ENCODE data around the gene MCOLN3. TPM values are rescaled to one million over a fixed set of nuclear protein-coding genes. Genes with fewer than 3 reads are reported as not detected.

The MCOLN3 gene
- polyA plus RNA-seq, 1 of the 3 experiments (the other 2 are of a cell fraction): not detected

DNA sequence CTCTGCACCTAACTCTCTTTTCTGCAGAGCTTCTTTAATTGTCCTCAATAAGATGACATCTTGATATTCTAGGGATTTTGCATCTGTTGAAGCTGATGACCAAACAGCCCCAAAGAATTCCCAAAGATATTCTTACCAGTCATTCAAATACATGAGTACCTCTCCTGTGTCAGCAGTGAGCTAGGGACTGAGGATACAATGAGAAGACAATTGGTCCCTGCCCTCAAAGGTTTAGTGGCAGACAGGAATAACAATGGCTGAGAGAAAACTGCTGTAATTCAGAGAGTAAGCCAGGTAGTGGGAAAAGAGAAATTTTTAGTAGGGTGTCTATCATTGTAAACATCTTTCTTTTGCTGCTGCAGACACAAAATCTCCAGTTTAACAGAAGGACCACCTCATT lies 5.9 kb downstream of the MCOLN3 start:
- H3F3A ChIP-seq (replicated peaks; ENCODE audit: insufficient read depth): no peaks in the 10 kb centered on the region
- H3K9me3 ChIP-seq: no peaks in the 10 kb centered on the region
- no peaks in the 10 kb centered on the region for H3K79me2 ChIP-seq (ENCODE audit: insufficient read depth)
- no peak for DNase-seq
- H4K20me1 ChIP-seq (ENCODE audit: insufficient read depth): no peaks in the 10 kb centered on the region
- no peak overlapping the region for H3K4me3 ChIP-seq (ENCODE audit: low read depth in 2 of 2, low read length in 1 of 2)
- no peak for TF ChIP-seq POLR2AphosphoS5 (IDR thresholded peaks at IDR 0.05; ENCODE audit: low read depth, low read length)
- TF ChIP-seq, protein P1, sequence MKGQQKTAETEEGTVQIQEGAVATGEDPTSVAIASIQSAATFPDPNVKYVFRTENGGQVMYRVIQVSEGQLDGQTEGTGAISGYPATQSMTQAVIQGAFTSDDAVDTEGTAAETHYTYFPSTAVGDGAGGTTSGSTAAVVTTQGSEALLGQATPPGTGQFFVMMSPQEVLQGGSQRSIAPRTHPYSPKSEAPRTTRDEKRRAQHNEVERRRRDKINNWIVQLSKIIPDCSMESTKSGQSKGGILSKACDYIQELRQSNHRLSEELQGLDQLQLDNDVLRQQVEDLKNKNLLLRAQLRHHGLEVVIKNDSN (IDR thresholded peaks at IDR 0.05; ENCODE audit: borderline replicate concordance, low read depth): no peak
- no peak for TF ChIP-seq RFX5 (IDR thresholded peaks at IDR 0.05; ENCODE audit: low read length)
- no peak for TF ChIP-seq EZH2phosphoT487 (IDR thresholded peaks at IDR 0.05; ENCODE audit: borderline replicate concordance, low read depth)
- TF ChIP-seq FOSL2 (IDR thresholded peaks at IDR 0.05; ENCODE audit: borderline replicate concordance, low read depth): no peak
- no peak for TF ChIP-seq FOXJ3 (CRISPR knock-in tag; IDR thresholded peaks at IDR 0.05)
- TF ChIP-seq, protein P2, sequence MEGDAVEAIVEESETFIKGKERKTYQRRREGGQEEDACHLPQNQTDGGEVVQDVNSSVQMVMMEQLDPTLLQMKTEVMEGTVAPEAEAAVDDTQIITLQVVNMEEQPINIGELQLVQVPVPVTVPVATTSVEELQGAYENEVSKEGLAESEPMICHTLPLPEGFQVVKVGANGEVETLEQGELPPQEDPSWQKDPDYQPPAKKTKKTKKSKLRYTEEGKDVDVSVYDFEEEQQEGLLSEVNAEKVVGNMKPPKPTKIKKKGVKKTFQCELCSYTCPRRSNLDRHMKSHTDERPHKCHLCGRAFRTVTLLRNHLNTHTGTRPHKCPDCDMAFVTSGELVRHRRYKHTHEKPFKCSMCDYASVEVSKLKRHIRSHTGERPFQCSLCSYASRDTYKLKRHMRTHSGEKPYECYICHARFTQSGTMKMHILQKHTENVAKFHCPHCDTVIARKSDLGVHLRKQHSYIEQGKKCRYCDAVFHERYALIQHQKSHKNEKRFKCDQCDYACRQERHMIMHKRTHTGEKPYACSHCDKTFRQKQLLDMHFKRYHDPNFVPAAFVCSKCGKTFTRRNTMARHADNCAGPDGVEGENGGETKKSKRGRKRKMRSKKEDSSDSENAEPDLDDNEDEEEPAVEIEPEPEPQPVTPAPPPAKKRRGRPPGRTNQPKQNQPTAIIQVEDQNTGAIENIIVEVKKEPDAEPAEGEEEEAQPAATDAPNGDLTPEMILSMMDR (IDR thresholded peaks at IDR 0.05): no peak
- TF ChIP-seq MAX (IDR thresholded peaks at IDR 0.05; ENCODE audit: low read depth): no peak
- TF ChIP-seq RCOR1 (IDR thresholded peaks at IDR 0.05; ENCODE audit: low read length): no peak
- TF ChIP-seq, protein P3, sequence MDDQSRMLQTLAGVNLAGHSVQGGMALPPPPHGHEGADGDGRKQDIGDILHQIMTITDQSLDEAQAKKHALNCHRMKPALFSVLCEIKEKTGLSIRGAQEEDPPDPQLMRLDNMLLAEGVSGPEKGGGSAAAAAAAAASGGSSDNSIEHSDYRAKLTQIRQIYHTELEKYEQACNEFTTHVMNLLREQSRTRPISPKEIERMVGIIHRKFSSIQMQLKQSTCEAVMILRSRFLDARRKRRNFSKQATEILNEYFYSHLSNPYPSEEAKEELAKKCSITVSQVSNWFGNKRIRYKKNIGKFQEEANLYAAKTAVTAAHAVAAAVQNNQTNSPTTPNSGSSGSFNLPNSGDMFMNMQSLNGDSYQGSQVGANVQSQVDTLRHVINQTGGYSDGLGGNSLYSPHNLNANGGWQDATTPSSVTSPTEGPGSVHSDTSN (IDR thresholded peaks at IDR 0.05): no peak
- TF ChIP-seq TAF1 (IDR thresholded peaks at IDR 0.05; ENCODE audit: borderline replicate concordance, low read depth, low read length): no peak
- TF ChIP-seq TEAD4 (IDR thresholded peaks at IDR 0.05; ENCODE audit: borderline replicate concordance, insufficient read depth): no peak
- no peaks in the 10 kb centered on the region for H3K36me3 ChIP-seq (replicated peaks in 1 of 2; ENCODE audit: control insufficient read depth in 1 of 2, insufficient read depth in 2 of 2, low read length in 1 of 2)
- no peak overlapping the region for H3K9ac ChIP-seq
- no peaks in the 10 kb centered on the region for H3K9me2 ChIP-seq
- peaks cover 39% of the 10 kb centered on the region for H3K27me3 ChIP-seq (ENCODE audit: insufficient read depth)
- no peaks in the 10 kb centered on the region for H3K4me1 ChIP-seq (ENCODE audit: control insufficient read depth in 1 of 2, insufficient read depth in 2 of 2, low read depth in 1 of 2, low read length in 1 of 2)
- H3K27ac ChIP-seq (ENCODE audit: low read depth in 2 of 2, low read length in 1 of 2): no peak overlapping the region
- ChIA-PET CTCF (interaction anchor here (0.6 to 0.8 kb wide), 2 partner anchors 82 to 97 kb away, joined by 3 to 4 read pairs; no protein-coding TSS in a partner anchor), POLR2A (no interaction called here)
- no peak overlapping the region for H2AFZ ChIP-seq (ENCODE audit: low read depth)
- H3K4me2 ChIP-seq: no peak overlapping the region

DNA sequence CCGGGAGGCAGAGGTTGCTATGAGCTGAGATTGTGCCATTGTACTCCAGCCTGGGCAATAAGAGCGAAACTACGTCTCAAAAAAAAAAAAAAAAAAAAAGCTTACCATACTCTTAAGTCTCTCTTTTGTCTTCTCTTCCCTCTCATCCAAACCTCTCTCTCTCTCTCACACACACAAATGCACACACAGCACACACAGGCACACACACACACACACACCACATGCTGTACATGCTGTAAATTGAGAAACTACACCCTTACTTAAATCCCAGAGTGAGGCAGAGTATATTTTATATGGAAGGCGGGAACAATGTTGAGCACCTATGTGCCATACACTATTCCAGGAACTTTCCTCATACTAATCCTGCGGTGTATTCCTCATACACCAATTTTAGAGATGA lies 6.5 kb downstream of the MCOLN3 start:
- Histone ChIP-seq H3K27ac (ENCODE audit: low read depth in 2 of 2, low read length in 1 of 2) (no peak overlapping the region), H2AFZ (ENCODE audit: low read depth) (no peak overlapping the region), H3K4me3 (ENCODE audit: low read depth in 2 of 2, low read length in 1 of 2) (no peak overlapping the region), H3K4me2 (no peak overlapping the region), H3F3A (replicated peaks; ENCODE audit: insufficient read depth) (no peaks in the 10 kb centered on the region), H3K36me3 (replicated peaks in 1 of 2; ENCODE audit: control insufficient read depth in 1 of 2, insufficient read depth in 2 of 2, low read length in 1 of 2) (no peaks in the 10 kb centered on the region), H3K4me1 (ENCODE audit: control insufficient read depth in 1 of 2, insufficient read depth in 2 of 2, low read depth in 1 of 2, low read length in 1 of 2) (no peaks in the 10 kb centered on the region), H3K79me2 (ENCODE audit: insufficient read depth) (no peaks in the 10 kb centered on the region), H3K27me3 (ENCODE audit: insufficient read depth) (peaks cover 33% of the 10 kb centered on the region; the same call in 1 of the 2 replicates), H3K9ac (no peak overlapping the region), H4K20me1 (ENCODE audit: insufficient read depth) (no peaks in the 10 kb centered on the region), H3K9me3 (no peaks in the 10 kb centered on the region), H3K9me2 (no peaks in the 10 kb centered on the region)
- POLR2A ChIA-PET: no interaction called here
- WGBS (ENCODE audit: low lambda C conversion rate): 26% methylated on average over 5 of the region's 5 CpGs
- TF ChIP-seq SIN3A (IDR thresholded peaks at IDR 0.05; ENCODE audit: borderline replicate concordance, low read depth, low read length) (no peak), EZH2phosphoT487 (IDR thresholded peaks at IDR 0.05; ENCODE audit: borderline replicate concordance, low read depth) (no peak), TCF12 (IDR thresholded peaks at IDR 0.05) (no peak), NFIC (IDR thresholded peaks at IDR 0.05; ENCODE audit: borderline replicate concordance) (no peak), FOXJ3 (CRISPR knock-in tag; IDR thresholded peaks at IDR 0.05) (no peak), TAF1 (IDR thresholded peaks at IDR 0.05; ENCODE audit: borderline replicate concordance, low read depth, low read length) (no peak), GATA2 (CRISPR knock-in tag; IDR thresholded peaks at IDR 0.05) (no peak), JUND (IDR thresholded peaks at IDR 0.05) (no peak), TEAD4 (IDR thresholded peaks at IDR 0.05; ENCODE audit: borderline replicate concordance, insufficient read depth) (no peak), RXRA (IDR thresholded peaks at IDR 0.05; ENCODE audit: borderline replicate concordance, low read depth) (no peak), ELF1 (IDR thresholded peaks at IDR 0.05) (no peak), EP300 (IDR thresholded peaks at IDR 0.05; ENCODE audit: borderline replicate concordance in 1 of 2, low read depth in 1 of 2, low read length in 1 of 2) (no peak), MEF2A (IDR thresholded peaks at IDR 0.05; ENCODE audit: borderline replicate concordance, low read depth) (no peak), RCOR1 (IDR thresholded peaks at IDR 0.05; ENCODE audit: low read length) (no peak), YY1 (IDR thresholded peaks at IDR 0.05; ENCODE audit: low read depth) (no peak), RFX5 (IDR thresholded peaks at IDR 0.05; ENCODE audit: low read length) (no peak), FOXM1 (IDR thresholded peaks at IDR 0.05; ENCODE audit: low read depth) (no peak), MXI1 (IDR thresholded peaks at IDR 0.05; ENCODE audit: low read depth, low read length) (no peak)
- TF ChIP-seq, protein P2 (IDR thresholded peaks at IDR 0.05): no peak
- CTCF ChIA-PET: no interaction called here
- DNase-seq: no peak

Measured in SK-N-SH (cell line).